SU-DHL-6 (cell line): ENCODE data around the gene SOHLH2.

Experiments used
- H2AFZ ChIP-seq: fragments of 200-600 bp; sonication (generic); 2 replicates; pipeline ENCODE4 v1.6.1; 2014; ENCODE audit warnings: low read depth, mild to moderate bottlenecking, moderate library complexity, mixed read lengths, antibody characterized with exemption, low read length; ENCODE audit not compliant: severe bottlenecking
- H3F3A ChIP-seq: fragments of 200-600 bp; shearing (Covaris generic); 2 replicates; pipeline ENCODE4 v1.6.0; 2016; ENCODE audit warnings: antibody characterized with exemption, mild to moderate bottlenecking; ENCODE audit not compliant: insufficient read depth
- H3K27ac ChIP-seq: fragments of 200-600 bp; sonication (generic); 2 replicates; pipeline ENCODE4 v1.5.1; 2016; ENCODE audit warnings: low read depth, mild to moderate bottlenecking, low read length, moderate library complexity, mixed read lengths
- H3K27me3 ChIP-seq: fragments of 200-600 bp; sonication (generic), shearing (Covaris generic); 2 replicates; pipeline ENCODE4 v1.6.0; 2014; ENCODE audit warnings: mild to moderate bottlenecking, low read length
- H3K36me3 ChIP-seq: fragments of 200-600 bp; sonication (generic); 2 replicates; pipeline ENCODE4 v1.6.1; 2014; ENCODE audit warnings: mild to moderate bottlenecking, low read length, mixed read lengths
- H3K4me2 ChIP-seq: fragments of 300-600, 200-600 bp; shearing (Covaris generic), sonication (generic); 2 replicates; pipeline ENCODE4 v1.6.0; 2014; ENCODE audit warnings: low read length, low read depth, mild to moderate bottlenecking; ENCODE audit not compliant: poor library complexity, severe bottlenecking
- H3K4me3 ChIP-seq: fragments of 200-600 bp; sonication (generic); 2 replicates; pipeline ENCODE4 v1.5.1; 2014; ENCODE audit warnings: antibody characterized with exemption, low read length, mild to moderate bottlenecking, mixed read lengths; ENCODE audit not compliant: insufficient read depth, poor library complexity, severe bottlenecking
- H3K79me2 ChIP-seq: fragments of 200-600 bp; sonication (generic); 2 replicates; pipeline ENCODE4 v1.6.1; 2014; ENCODE audit warnings: mild to moderate bottlenecking, low read length, moderate library complexity; ENCODE audit not compliant: insufficient read depth
- H3K9ac ChIP-seq: fragments of 200-600 bp; sonication (generic); 2 replicates; pipeline ENCODE4 v1.7.0; 2014; ENCODE audit warnings: mild to moderate bottlenecking, low read length
- H3K9me2 ChIP-seq: fragments of 200-600 bp; sonication (generic); replicated peaks from 2 replicates; pipeline ENCODE4 v1.6.1; 2014; ENCODE audit warnings: low read length; ENCODE audit not compliant: insufficient read depth
- H3K9me3 ChIP-seq: fragments of 200-600 bp; sonication (generic); 2 replicates; pipeline ENCODE4 v1.6.1; 2014; ENCODE audit warnings: low read length, mixed read lengths; ENCODE audit not compliant: insufficient read depth
- H4K20me1 ChIP-seq: fragments of 200-600 bp; sonication (generic); 2 replicates; pipeline ENCODE4 v1.6.1; 2014; ENCODE audit warnings: low read depth, mild to moderate bottlenecking, antibody characterized with exemption, low read length, moderate library complexity, mixed read lengths
- CTCF ChIP-seq: fragments of 200-600 bp; sonication (generic); IDR thresholded peaks from one replicate; pipeline ENCODE4 v1.5.1; 2017; ENCODE audit warnings: antibody characterized with exemption, mild to moderate bottlenecking, low read length, moderate library complexity; ENCODE audit not compliant: insufficient read depth, poor library complexity, severe bottlenecking
- EZH2phosphoT487 ChIP-seq: fragments of 200-600 bp; sonication (generic), shearing (Covaris generic); conservative IDR thresholded peaks from 2 replicates; pipeline ENCODE4 v1.6.1; 2018; ENCODE audit warnings: mild to moderate bottlenecking, antibody characterized with exemption, low read length, moderate library complexity, mixed read lengths

SOHLH2 gene

GRCh38 chr13:36248700-36249099 lies 34.3 kb upstream of the SOHLH2 start:
- Histone ChIP-seq H2AFZ (no peak overlapping the region), H3K4me2 (no peak overlapping the region), H3K36me3 (no peaks in the 10 kb centered on the region), H3K9ac (no peak overlapping the region), H3K79me2 (no peaks in the 10 kb centered on the region), H4K20me1 (no peaks in the 10 kb centered on the region), H3K9me3 (no peaks in the 10 kb centered on the region), H3F3A (no peaks in the 10 kb centered on the region), H3K27ac (no peak overlapping the region), H3K27me3 (no peaks in the 10 kb centered on the region), H3K9me2 (no peaks in the 10 kb centered on the region), H3K4me3 (no peak overlapping the region)
- TF ChIP-seq EZH2phosphoT487: no peak
- no peak for TF ChIP-seq CTCF

- Histone ChIP-seq H3K4me3 (no peak overlapping the region), H2AFZ (no peak overlapping the region), H3K27me3 (no peaks in the 10 kb centered on the region), H3K4me2 (no peak overlapping the region), H3K27ac (no peak overlapping the region), H3K9ac (no peak overlapping the region), H3F3A (no peaks in the 10 kb centered on the region), H3K9me2 (no peaks in the 10 kb centered on the region), H3K9me3 (no peaks in the 10 kb centered on the region), H4K20me1 (no peaks in the 10 kb centered on the region), H3K79me2 (no peaks in the 10 kb centered on the region), H3K36me3 (no peaks in the 10 kb centered on the region)
- TF ChIP-seq EZH2phosphoT487: no peak
- TF ChIP-seq CTCF: no peak
Observed at GRCh38 chr13:36244990-36245389, 30.6 kb upstream of the SOHLH2 start.

- Histone ChIP-seq H3K9me2 (no peaks in the 10 kb centered on the region), H3K36me3 (no peaks in the 10 kb centered on the region), H3K4me2 (no peak overlapping the region), H3K9me3 (no peaks in the 10 kb centered on the region), H3K9ac (no peak overlapping the region), H2AFZ (no peak overlapping the region), H3K79me2 (no peaks in the 10 kb centered on the region), H3K27ac (no peak overlapping the region), H3K27me3 (no peaks in the 10 kb centered on the region), H3F3A (no peaks in the 10 kb centered on the region), H4K20me1 (no peaks in the 10 kb centered on the region), H3K4me3 (no peak overlapping the region)
- TF ChIP-seq CTCF (no peak), EZH2phosphoT487 (no peak)
Observed at GRCh38 chr13:36244073-36244472, 29.7 kb upstream of the SOHLH2 start.
